SK-N-SH (cell line): ENCODE results near the gene KIAA2012.

Experiments used
- ELF1 ChIP-seq: IDR thresholded peaks from 2 replicates; pipeline ENCODE4 v1.4.0; 2012
- EP300 ChIP-seq, 2 experiments: IDR thresholded peaks; 2 replicates each; pipeline versions ENCODE4 v1.4.0 to v1.6.1; 2012; ENCODE audit warnings: borderline replicate concordance in 1 of 2, low read depth in 1 of 2, low read length in 1 of 2
- YY1 ChIP-seq: IDR thresholded peaks from 2 replicates; pipeline ENCODE4 v1.4.0; 2012; ENCODE audit warnings: low read depth, mild to moderate bottlenecking
- TF ChIP-seq, protein P1 (sequence below): fragments of 200-600 bp; sonication (generic); IDR thresholded peaks from 2 replicates; pipeline ENCODE4 v1.6.1; 2017; ENCODE audit warnings: antibody characterized with exemption, mild to moderate bottlenecking, moderate library complexity

GRCh38 chr2:202040079-202040844, 32.8 kb upstream of the KIAA2012 start:
- TF ChIP-seq ELF1 (no peak), YY1 (no peak), EP300 (IDR thresholded peaks at IDR 0.05; ENCODE audit: borderline replicate concordance in 1 of 2, low read depth in 1 of 2, low read length in 1 of 2) (no peak)
- TF ChIP-seq, protein P1, sequence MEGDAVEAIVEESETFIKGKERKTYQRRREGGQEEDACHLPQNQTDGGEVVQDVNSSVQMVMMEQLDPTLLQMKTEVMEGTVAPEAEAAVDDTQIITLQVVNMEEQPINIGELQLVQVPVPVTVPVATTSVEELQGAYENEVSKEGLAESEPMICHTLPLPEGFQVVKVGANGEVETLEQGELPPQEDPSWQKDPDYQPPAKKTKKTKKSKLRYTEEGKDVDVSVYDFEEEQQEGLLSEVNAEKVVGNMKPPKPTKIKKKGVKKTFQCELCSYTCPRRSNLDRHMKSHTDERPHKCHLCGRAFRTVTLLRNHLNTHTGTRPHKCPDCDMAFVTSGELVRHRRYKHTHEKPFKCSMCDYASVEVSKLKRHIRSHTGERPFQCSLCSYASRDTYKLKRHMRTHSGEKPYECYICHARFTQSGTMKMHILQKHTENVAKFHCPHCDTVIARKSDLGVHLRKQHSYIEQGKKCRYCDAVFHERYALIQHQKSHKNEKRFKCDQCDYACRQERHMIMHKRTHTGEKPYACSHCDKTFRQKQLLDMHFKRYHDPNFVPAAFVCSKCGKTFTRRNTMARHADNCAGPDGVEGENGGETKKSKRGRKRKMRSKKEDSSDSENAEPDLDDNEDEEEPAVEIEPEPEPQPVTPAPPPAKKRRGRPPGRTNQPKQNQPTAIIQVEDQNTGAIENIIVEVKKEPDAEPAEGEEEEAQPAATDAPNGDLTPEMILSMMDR: no peak
